GM21825 (cell line): Measurements from ENCODE around the gene PPP3CA.
"Not testable (repeated sequence)": the region's sequence is repeated elsewhere in the genome, so short reads cannot be mapped to it uniquely, and the experiment has no call there.

Experiments
- ATAC-seq: cut with Tn5 transposase; IDR thresholded peaks from one replicate; pipeline ENCODE4 v1.9.1; 2021; ENCODE audit warnings: mild to moderate bottlenecking, moderate library complexity; ENCODE audit not compliant: unreplicated experiment

PPP3CA gene

DNA sequence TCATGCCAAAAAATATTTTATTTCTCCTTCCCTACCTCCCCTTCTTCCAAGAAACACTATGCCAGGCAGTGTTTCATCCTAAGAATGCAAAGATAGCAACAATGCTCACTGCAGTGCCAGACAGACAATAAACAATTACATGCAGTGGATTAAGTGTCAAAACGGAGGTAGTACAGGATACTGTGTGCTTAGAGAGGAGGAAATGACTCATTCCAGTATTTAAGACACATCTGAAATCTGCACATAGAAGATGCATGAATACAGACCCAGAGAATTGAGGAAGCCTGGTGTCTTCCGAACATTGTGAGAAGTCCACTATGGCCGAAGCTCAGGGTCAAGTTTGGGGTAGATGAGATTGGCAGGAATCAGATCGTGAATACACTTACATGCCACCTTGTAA, 326.4 kb downstream of the PPP3CA start:
- peak; percentile 62 for ATAC-seq

DNA sequence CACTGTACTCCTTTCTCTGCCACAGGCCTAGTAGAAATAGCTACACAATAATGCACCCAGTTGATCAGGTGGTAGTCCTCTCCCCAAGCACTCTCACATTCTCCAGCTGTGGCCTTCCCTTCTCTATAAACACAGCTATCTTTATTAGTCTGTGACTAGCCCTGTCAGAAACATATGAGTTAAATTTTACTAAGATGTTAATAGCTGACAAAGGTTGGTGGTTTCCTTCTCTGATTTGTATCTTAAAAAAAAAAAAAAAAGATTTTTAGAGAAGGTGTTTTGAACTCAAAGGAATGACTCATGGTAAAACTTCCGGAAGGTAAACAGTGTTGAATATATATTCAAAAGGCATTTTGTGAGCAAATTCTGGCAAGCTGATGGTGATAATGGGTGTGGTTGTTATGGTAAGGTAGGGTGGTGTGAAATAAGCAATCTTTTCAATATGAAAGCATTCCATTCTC, 327.4 kb downstream of the PPP3CA start:
- peak; percentile 66 for ATAC-seq

DNA sequence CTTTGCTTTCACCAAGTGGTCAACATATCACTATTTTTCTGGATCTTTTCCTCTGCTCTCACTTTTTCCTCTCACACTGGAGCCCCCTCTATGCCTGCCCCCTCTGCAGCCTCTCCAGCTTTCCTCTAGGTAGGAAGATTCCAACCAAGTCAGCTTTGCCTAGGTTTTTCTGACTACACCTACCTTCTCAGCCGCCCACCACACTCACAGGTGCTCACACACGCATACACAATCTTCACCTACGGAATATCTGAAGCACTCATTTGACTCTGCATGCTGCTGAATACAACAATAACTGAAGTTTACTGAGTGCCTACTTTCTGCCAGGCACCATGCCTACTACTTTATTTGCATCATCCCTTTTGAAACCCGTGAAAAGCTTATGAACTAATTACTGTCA, 328.0 kb downstream of the PPP3CA start:
- no peak for ATAC-seq

DNA sequence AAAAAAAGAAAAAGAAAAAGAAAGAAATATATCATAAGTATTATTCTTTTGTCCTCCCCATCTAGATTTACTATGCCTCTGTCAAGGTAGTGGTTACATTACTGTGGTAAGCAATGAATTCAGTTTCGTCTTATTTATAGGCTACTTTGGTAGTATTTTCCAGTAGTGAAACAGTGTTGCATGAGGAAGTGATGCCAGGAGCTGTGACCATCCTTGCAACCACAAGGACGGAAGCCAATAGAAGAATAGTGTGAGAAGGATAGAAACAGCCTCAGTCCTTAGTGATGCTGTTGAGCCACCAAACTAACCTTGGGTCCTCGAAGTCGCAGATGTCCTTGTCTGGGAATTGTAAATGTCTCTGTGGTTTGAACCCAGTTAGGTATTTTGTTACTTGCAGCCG, 328.5 kb downstream of the PPP3CA start:
- peak; percentile 59 for ATAC-seq

DNA sequence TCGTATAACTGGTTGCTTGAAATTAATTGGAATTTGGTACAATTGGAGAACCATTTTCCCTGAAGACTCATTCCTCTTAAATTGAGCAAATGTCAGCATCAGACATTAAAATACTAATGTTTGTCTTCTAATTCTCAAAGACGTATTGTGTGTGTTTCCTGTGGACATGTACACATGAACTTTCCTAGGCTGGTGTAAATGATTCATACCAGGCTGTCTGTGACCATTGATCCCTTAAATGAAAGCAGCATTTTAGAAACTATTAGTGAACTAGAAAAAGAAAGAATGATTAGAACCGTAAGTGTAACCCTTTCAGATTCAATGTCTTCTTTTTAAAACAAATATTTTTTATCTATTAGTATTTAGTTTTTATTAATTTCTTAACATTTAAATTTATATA, 332.9 kb downstream of the PPP3CA start:
- peak; percentile 43 for ATAC-seq

DNA sequence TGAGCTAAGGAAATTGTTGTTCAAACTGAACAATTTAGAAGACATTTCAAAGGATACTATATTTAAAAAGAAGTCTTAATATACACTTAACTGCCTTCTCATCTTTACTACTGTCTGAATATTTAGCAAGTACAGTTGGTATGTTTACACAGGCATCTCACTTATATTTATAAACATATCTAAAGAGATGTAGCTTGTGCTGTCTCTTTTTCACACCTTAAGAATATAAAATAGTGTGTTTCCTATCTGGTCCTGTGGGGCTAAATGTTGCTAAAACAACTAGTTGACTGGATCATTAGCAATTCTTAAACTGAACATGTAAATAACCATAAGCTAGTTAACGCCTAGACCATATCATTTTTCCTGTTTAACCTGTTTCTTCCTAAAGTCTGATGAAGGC, 336.3 kb downstream of the PPP3CA start:
- no peak for ATAC-seq

DNA sequence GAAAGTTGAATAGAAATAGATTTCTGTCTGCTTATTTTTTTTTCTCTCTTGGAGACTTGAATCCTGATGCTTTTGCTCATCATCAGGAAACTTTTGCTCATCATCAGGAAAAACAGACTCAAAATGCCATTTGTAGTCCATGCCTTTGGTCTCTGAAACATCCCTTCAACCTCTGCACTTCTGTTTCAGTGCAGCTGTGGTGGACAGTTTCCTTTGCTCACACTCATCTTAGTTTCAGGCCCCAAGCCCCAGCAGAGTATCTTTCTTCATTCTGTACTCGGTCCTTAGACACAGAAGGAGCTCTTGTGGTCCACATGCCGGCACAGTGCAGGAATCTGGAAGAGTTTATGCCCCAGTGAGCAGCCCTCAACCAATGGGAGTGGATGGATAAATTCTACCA, 337.9 kb downstream of the PPP3CA start:
- ATAC-seq: peak; percentile 62

DNA sequence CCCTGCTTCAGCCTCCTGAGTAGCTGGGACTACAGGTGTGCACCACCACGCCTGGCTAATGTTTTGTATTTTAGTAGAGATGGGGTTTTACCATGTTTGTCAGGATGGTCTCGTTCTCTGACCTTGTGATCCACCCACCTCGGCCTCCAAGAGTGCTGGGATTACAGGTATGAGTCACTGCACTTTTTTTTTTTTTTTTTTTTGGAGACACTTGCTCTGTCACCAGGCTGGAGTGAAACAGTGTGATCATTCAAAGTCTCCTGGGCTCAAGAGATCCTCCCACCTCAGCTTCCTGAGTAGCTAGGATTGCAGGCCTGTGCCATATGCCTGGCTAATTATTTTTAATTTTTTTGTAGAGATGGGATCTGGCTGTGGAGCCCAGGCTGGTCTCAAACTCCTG, 338.8 kb downstream of the PPP3CA start:
- ATAC-seq: no peak

DNA sequence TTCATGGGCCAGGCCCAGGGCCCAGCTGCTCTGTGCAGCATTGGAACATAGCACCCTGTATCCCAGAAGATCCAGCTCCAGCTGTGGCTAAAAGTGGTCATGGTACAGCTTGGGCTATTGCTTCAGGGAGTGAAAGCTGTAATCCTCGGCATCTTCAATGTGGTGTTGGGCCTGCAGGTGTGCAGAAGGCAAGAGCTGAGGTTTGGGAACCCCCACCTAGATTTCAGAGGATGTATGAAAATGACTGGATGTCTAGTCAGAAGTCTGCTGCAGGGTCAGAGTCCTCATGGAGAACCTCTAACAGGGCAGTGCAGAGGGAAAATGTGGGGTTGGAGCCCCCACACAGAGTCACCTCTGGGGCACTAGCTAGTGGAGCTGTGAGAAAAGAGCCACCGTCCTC, 341.7 kb downstream of the PPP3CA start:
- ATAC-seq: no peak

DNA sequence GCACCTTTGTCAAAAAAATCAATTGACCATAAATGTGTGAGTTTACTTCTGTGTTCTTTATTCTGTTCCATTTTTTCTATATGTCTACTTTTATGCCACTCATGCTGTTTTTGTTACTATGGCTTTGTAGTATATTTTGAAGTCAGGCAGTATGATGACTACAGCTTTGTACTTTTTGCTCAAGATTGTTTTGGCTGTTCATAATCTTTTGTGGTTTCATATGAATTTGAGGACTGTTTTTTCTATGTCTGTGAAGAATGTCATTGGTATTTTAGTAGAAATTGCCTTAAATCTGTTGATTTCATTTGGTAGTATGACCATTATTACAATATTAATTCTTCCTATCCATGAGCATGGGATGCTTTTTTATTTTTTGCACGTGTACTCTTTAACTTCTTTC, 346.8 kb downstream of the PPP3CA start:
- ATAC-seq: no peak

DNA sequence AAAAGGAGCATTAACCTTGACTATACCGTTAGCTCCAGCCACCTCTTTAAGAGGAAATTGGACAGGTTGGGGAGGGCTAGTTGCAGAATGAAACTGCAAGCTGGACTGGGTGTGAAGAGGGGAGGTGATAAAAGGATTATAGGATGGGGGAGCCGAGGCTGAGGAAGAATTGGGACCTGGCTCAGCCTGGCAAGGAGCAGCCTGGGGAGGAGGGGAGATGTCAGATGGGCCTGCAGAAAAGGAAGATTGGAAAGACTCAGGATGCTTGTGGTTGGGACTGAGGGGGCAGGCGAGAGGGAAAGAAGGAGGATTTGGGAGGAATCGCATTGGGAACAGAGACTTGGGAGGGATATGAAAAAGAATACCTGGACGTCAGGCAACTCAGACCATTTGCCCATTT, 351.7 kb downstream of the PPP3CA start:
- no peak for ATAC-seq

DNA sequence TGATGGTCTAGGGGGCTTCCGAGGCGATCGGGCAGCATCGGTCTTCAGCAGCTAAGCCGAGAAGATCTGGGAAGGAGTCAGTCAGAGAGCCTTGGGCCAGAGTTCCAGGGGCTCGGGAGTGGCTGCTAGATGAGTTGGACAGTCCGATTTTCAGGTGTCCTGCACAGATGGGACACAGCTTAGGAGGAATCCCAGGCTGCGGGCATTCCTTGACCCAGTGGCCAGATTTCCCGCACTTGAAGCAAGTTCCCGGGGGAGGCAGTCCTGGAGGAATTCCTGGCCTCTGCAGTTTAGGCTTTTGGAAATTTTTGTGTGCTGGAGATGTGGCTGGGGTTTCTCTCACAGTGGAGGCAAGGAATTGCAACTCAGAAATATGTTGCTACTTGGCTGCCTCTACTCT, 352.3 kb downstream of the PPP3CA start:
- not testable (repeated sequence) for ATAC-seq

DNA sequence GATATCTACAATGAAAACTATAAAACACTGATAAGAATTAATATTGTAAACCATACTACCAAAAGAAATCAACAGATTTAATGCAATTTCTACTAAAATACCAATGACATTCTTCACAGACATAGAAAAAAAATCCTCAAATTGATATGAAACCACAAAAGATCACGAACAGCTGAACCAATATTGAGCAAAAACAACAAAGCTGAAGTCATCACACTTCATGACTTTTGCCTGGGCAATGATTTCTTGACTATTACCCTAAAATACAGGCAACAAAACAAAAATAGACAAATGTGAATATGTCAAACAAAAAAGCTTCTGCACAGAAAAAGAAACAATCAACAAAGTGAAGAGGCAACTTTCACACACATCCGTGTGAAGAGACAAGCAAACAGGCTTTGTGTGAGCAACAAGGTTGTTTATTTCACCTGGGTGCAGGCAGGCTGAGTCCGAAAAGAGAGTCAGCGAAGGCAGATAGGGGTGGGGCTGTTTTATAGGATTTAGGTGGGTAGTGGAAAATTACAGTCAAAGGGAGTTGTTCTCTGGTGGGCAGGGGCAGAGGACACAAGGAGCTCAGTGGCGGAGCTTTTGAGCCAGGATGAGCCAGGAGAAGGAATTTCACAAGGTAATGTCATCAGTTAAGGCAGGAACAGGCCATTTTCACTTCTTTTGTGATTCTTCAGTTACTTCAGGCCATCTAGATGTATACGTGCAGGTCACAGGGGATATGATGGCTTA, 355.8 kb downstream of the PPP3CA start:
- not testable (repeated sequence) for ATAC-seq

DNA sequence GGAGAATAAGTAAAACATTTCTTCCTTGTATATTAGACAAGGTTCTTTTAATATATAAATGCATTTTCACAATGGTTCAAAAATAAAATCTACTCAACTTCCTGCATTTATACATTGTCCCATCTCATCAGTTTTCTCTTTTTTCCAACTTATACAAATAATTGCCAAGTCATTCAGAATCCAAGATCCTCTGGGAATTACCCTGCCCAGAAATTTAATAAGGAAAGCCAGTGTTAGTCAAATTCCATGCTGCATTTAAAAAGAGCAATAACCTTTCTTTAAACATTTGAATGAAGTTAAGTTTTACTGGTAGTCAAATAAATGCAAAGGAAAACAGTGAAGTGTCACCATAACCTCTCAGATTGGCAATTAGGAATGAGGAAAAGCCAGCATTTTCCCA, 357.9 kb downstream of the PPP3CA start:
- no peak for ATAC-seq

DNA sequence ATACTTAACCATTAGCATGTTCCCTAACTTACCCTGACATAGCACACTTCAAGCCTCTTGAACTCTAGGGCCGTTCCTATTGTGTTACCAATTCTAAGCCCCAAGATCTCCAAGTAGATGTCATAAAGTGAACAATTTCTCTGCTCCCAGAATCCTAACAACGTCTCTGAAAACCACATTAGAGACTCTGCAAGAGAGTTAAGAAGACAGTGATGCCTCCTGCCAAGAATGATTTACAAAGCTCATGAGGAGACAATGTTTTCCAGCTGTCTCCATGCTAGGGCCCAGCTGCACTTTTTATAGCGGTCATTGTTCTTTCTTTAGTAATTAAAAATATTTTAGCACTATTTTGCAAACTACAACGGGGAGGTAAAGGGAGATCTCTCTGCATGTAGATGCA, 358.4 kb downstream of the PPP3CA start:
- no peak for ATAC-seq

DNA sequence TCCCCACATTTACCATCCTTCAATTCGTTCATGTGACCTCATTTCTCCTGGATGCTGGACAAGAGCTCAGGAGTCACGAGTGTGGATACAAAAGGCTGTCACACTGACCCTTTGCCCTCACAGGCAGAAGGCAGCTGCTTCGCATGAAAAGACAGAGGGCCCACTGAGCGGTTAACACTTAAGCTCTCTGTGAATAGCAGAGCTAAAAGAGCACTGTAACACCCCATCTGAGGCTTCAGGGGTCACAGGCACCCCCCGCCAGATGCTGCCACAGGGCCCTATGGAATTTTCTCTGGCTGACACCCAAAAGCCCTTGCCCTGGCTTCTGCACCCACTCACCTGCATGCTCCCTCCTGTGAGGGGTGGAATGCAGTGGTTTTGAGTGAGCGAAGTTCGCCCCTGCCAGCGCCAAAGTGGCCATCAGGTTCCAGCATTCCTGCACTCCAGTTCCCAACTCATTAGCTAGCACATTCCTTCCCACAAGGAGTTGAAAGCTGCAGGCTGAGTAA, 360.9 kb downstream of the PPP3CA start:
- ATAC-seq: no peak

DNA sequence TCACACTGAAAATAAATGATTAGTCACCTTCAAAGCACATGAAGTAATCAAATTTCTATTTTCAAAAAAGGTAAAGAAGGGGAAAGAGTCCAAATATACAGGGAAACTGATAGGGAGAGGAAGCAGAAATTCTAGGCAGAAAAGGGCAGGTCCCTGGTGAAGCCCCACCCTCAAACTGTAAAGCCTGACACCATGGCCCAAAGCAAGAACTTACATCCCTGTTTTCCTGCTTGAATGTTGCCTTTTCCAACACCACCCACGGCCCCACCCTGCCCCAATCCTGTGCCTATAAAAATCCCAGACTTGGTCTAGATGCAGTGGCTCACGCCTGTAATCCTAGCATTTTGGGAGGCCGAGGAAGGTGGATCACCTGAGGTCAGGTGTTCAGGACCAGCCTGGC, 361.8 kb downstream of the PPP3CA start:
- no peak for ATAC-seq

DNA sequence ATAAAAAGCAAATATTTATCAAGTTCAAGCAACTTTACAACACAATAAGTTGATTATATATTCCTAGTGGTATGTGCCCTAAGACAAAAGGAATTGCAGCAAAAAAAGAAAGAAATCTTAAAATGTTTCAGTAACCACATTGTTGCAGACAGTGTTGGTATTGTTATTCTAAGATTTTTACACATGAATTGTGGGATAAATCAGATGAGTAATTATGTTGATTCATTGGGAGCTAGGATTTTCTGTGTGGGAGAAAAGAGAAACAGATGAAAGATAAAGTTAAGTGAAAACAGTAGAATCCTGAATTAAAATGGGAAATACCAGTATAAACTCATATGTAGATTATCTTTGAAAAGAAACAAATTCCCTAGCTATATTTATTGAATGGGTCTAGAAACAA, 362.4 kb downstream of the PPP3CA start:
- ATAC-seq: no peak

DNA sequence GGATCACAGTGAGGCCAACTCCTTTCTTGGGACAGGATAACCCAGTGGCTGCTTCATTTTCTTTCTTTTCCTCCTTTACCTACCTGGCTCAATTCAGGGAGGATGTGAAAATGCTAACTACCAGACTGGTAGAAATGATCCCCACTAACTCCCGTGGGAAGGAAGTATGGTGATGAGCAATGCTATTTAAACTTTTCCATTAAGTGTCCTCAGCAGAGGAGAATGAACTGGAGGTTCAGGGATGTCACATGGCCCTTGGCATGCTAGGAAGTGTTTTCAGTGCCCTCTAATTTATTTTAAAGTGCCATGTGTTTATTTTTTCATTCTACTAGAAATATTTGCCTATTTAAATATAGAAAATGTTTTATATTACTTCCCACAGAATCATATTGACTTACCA, 363.9 kb downstream of the PPP3CA start:
- ATAC-seq: no peak

DNA sequence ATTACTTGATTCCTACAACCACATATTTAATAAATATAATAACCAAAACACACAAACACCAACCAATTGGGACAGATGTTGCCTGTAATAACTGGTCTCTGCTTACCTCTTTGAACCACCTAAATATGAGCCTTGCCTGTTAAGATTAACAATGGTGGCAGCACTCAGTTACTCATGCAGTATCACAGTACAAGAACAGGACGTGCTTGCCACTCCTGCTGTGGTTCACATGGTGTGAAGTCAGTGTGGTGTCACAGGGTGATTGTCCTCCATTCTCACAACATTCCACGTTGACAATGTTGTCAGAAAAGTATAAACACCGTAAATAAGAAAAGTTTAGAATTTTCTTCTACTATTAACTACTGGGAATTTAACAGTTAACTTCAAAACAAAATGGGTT, 365.0 kb downstream of the PPP3CA start:
- ATAC-seq: no peak

DNA sequence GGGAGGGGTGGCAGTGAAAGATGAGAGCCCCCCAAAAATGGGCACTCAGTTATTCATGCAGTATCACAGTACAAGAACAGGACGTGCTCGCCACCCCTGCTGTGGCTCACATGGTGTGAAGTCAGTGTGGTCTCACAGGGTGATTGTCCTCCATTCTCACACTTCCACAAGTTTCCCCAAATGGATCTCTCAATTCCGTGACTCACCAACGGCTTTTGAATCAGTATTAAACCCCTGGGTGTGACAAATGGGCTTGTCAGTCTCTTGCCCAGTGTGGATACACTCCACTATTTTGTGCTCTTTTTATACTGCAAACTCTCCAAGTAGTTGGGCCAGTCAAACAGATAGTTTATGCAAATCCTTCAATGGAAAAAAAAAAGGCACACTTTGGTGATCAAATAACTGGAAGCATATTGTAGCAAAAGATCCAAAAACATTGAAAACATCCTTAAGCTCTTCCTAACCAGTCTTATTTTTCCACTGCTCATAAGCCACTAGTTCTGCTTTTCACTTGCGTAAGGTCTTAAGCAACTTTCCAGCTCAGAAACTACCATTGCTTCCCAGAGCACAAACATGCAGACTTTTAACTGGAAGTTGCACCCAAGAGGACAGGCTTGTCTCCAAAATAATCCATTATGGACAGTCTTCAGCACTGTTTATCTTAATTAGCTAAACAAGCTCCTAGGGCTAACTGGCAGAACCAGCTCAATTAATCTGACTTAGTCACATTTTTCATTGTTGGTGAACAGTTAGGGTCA, 365.7 kb downstream of the PPP3CA start:
- no peak for ATAC-seq

DNA sequence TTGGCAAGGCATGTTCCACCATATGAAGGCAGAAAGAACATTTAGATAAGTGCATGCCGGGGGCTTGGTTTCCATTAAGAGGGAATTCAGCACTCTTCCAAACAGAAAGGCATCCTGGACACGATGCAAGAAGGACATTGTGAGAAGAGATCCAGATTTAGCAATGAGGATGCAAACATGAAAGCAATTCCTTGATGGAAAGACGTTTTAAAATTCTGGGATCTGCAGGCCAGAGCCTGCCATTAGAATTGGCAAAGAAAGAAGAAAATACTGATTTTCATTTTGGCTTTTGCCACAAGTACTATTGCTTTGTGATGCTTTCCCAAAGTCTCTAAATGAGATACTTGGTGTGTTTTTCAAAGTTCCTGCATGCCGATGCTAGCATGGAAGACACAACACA, 367.6 kb downstream of the PPP3CA start:
- ATAC-seq: no peak
